HL-60 (cell line): ENCODE measurements around the gene OLAH.

Source experiments
- DNase-seq, 2 experiments: peaks; one replicate each; pipeline ENCODE4 v3.0.0-alpha.2; 2010 to 2020; ENCODE audit warnings: low read depth in 1 of 2, low spot score in 1 of 2
- H3K27ac ChIP-seq: fragments of 250-450 bp; sonication (Bioruptor Pico); replicated peaks from 2 replicates; pipeline ENCODE4 v1.5.1; 2020; ENCODE audit warnings: mild to moderate bottlenecking, moderate library complexity
- H3K27me3 ChIP-seq: fragments of 250-450 bp; sonication (Bioruptor Pico); 2 replicates; pipeline ENCODE4 v1.5.1; 2021; ENCODE audit warnings: mild to moderate bottlenecking, moderate library complexity; ENCODE audit not compliant: insufficient read depth, poor library complexity, severe bottlenecking
- H3K4me3 ChIP-seq: replicated peaks from 2 replicates; pipeline ENCODE4 v1.5.1; 2011; ENCODE audit warnings: mild to moderate bottlenecking, control low read depth, low read length; ENCODE audit not compliant: insufficient read depth
- CTCF ChIP-seq: IDR thresholded peaks from one replicate; pipeline ENCODE4 v1.5.1; 2011; ENCODE audit warnings: low read length, control low read depth, inconsistent platforms; ENCODE audit not compliant: insufficient read depth
- GABPA ChIP-seq: IDR thresholded peaks from 2 replicates; pipeline ENCODE4 v1.6.1; 2012; ENCODE audit warnings: low read depth
- POLR2AphosphoS5 ChIP-seq: IDR thresholded peaks from 2 replicates; pipeline ENCODE4 v1.6.1; 2012; ENCODE audit warnings: low read depth
- REST ChIP-seq: IDR thresholded peaks from 2 replicates; pipeline ENCODE4 v1.6.1; 2012; ENCODE audit warnings: low read depth; ENCODE audit not compliant: insufficient replicate concordance
- SPI1 ChIP-seq: IDR thresholded peaks from 2 replicates; pipeline ENCODE4 v1.6.1; 2012; ENCODE audit warnings: low read depth, mild to moderate bottlenecking, borderline replicate concordance

OLAH gene

GRCh38 chr10:15099886-15100285 lies 56.1 kb downstream of the OLAH start:
- Histone ChIP-seq H3K4me3 (no peak overlapping the region), H3K27me3 (no peaks in the 10 kb centered on the region), H3K27ac (no peak overlapping the region)
- DNase-seq, result no peak
- TF ChIP-seq REST, result no peak
- no peak for TF ChIP-seq GABPA
- no peak for TF ChIP-seq POLR2AphosphoS5
- no peak for TF ChIP-seq SPI1
- no peak for TF ChIP-seq CTCF

GRCh38 chr10:15103513-15103912 lies 59.8 kb downstream of the OLAH start:
- no peak overlapping the region for H3K27ac ChIP-seq
- no peak for DNase-seq
- H3K27me3 ChIP-seq, result no peaks in the 10 kb centered on the region
- no peak overlapping the region for H3K4me3 ChIP-seq
- TF ChIP-seq SPI1 (no peak), POLR2AphosphoS5 (no peak), GABPA (no peak), REST (no peak), CTCF (no peak)

- DNase-seq, result peak in 1 of 2 experiments; percentile 38
- TF ChIP-seq POLR2AphosphoS5 (no peak), CTCF (peak; percentile 46)
- Histone ChIP-seq H3K4me3 (no peak overlapping the region), H3K27me3 (no peaks in the 10 kb centered on the region), H3K27ac (no peak overlapping the region)
Observed at GRCh38 chr10:15106352-15107013, 62.7 kb downstream of the OLAH start.

GRCh38 chr10:15112657-15113056 lies 68.9 kb downstream of the OLAH start:
- no peak overlapping the region for H3K4me3 ChIP-seq
- H3K27ac ChIP-seq, result no peak overlapping the region
- TF ChIP-seq GABPA, result no peak
- no peak for TF ChIP-seq REST
- no peak for TF ChIP-seq CTCF
- no peak for TF ChIP-seq SPI1
- TF ChIP-seq POLR2AphosphoS5, result no peak
- no peaks in the 10 kb centered on the region for H3K27me3 ChIP-seq
- DNase-seq, result no peak
